Peyer's patch (tissue), 4 donors: ENCODE results near the gene MSLN. TPM values are rescaled to one million over a fixed set of nuclear protein-coding genes. Genes with fewer than 3 reads are reported as not detected.

Experiments used
- DNase-seq, 3 donors: peaks; one replicate each; pipeline ENCODE4 v3.0.0-alpha.2; 2017 to 2019
- H3K27ac ChIP-seq, 4 donors: fragments of 200-600 bp; sonication (generic); one replicate each; pipeline ENCODE4 v1.5.1; 2016 to 2019
- H3K27me3 ChIP-seq, 2 donors: fragments of 200-600 bp; sonication (generic); one replicate each; pipeline ENCODE4 v1.5.1; 2019
- H3K36me3 ChIP-seq, 3 donors: fragments of 200-600 bp; sonication (generic); one replicate each; pipeline ENCODE4 v1.5.1; 2016 to 2019
- H3K4me1 ChIP-seq, 4 donors: fragments of 200-600 bp; sonication (generic); one replicate each; pipeline ENCODE4 v1.5.1; 2016 to 2019
- H3K4me3 ChIP-seq, 4 donors: fragments of 200-600 bp; sonication (generic); 1 replicate in 3 of 4; 2 replicates in 1 of 4; pipeline ENCODE4 v1.5.1; 2016 to 2019; ENCODE audit warnings: mild to moderate bottlenecking in 1 of 4
- H3K9me3 ChIP-seq, 4 donors: fragments of 200-600 bp; sonication (generic); one replicate each; pipeline ENCODE4 v1.5.1; 2016 to 2019; ENCODE audit warnings: mild to moderate bottlenecking in 1 of 4
- POLR2A ChIP-seq, 2 donors: fragments of 450-650 bp; IDR thresholded peaks; one replicate each; pipeline ENCODE4 v1.5.1; 2017; ENCODE audit warnings: antibody characterized with exemption in 2 of 2, mild to moderate bottlenecking in 2 of 2, moderate library complexity in 2 of 2
- small RNA-seq, 2 donors: library from RNA; depleted of rRNA; stranded (forward); fragments of <200 nt; gene quantifications; one replicate each; pipeline ENCODE3, GENCODE V24; 2016
- total RNA-seq, 4 donors: library from RNA; depleted of rRNA; stranded (reverse); fragments of >200 nt; gene quantifications; one replicate each; pipeline ENCODE4 v1.1.0, GENCODE V29; 2016
- TF ChIP-seq, protein P1 (sequence below), 6 experiments: fragments of 450-650 bp in 4 of 6; fragments of 200-600 bp in 2 of 6; sonication (generic) in 1 of 6; IDR thresholded peaks; one replicate each; pipeline ENCODE4 v1.5.1; 2017 to 2019; ENCODE audit warnings: antibody characterized with exemption in 6 of 6, mild to moderate bottlenecking in 3 of 6, moderate library complexity in 1 of 6

Gene MSLN
- total RNA-seq, 4 donors from 2014 or later = 2.6 to 7.7 (median 5.4) TPM; not detected in 1

- peaks cover 0 to 10% of the 10 kb centered on the region in 2 donors for H3K27me3 ChIP-seq
- DNase-seq = no peak
- H3K9me3 ChIP-seq = no peaks in the 10 kb centered on the region
- H3K4me3 ChIP-seq = no peak overlapping the region
- no peaks in the 10 kb centered on the region for H3K36me3 ChIP-seq
- TF ChIP-seq POLR2A (IDR thresholded peaks at IDR 0.05) = no peak
- TF ChIP-seq, protein P1, sequence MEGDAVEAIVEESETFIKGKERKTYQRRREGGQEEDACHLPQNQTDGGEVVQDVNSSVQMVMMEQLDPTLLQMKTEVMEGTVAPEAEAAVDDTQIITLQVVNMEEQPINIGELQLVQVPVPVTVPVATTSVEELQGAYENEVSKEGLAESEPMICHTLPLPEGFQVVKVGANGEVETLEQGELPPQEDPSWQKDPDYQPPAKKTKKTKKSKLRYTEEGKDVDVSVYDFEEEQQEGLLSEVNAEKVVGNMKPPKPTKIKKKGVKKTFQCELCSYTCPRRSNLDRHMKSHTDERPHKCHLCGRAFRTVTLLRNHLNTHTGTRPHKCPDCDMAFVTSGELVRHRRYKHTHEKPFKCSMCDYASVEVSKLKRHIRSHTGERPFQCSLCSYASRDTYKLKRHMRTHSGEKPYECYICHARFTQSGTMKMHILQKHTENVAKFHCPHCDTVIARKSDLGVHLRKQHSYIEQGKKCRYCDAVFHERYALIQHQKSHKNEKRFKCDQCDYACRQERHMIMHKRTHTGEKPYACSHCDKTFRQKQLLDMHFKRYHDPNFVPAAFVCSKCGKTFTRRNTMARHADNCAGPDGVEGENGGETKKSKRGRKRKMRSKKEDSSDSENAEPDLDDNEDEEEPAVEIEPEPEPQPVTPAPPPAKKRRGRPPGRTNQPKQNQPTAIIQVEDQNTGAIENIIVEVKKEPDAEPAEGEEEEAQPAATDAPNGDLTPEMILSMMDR (IDR thresholded peaks at IDR 0.05) = no peak
- H3K27ac ChIP-seq = no peak overlapping the region
- peaks cover 0 to 9% (median 3%) of the 10 kb centered on the region in 4 donors for H3K4me1 ChIP-seq
These were observed 54.4 kb downstream of the MSLN start for GRCh38 chr16:814974-815373.

DNA sequence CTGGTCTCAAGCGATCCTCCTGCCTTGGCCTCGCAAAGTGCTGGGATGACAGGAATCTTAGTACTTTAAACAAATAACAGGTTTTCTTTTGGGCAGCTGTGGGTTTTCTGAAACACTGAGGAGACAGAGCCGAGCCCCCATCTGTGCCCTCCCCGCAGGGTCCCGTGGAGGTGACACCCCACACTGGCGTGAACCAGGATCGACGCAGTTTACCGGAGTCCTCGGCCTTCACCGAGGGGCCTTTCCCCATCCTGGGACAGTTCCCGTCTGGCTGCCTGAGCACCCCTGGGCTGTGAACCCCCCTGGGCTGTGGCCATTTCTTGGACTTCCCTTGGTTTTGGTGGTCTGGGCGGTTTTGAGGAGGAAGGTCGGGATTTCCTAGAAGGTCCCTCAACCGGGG, 55.3 kb downstream of the MSLN start:
- Histone ChIP-seq H3K4me1 (peaks cover 0 to 9% (median 3%) of the 10 kb centered on the region in 4 donors), H3K36me3 (no peaks in the 10 kb centered on the region), H3K4me3 (no peak overlapping the region), H3K27ac (no peak overlapping the region), H3K9me3 (no peaks in the 10 kb centered on the region), H3K27me3 (peaks cover 0 to 10% of the 10 kb centered on the region in 2 donors)
- TF ChIP-seq, protein P1 (IDR thresholded peaks at IDR 0.05) = no peak
- TF ChIP-seq POLR2A (IDR thresholded peaks at IDR 0.05) = no peak
- no peak for DNase-seq

- Histone ChIP-seq H3K27me3 (peaks cover 0 to 10% of the 10 kb centered on the region in 2 donors), H3K27ac (no peak overlapping the region), H3K36me3 (no peaks in the 10 kb centered on the region), H3K9me3 (no peaks in the 10 kb centered on the region), H3K4me1 (peaks cover 0 to 9% (median 3%) of the 10 kb centered on the region in 4 donors), H3K4me3 (no peak overlapping the region)
- DNase-seq = no peak
- no peak for TF ChIP-seq POLR2A (IDR thresholded peaks at IDR 0.05)
- TF ChIP-seq, protein P1 (IDR thresholded peaks at IDR 0.05) = no peak
These were observed 56.7 kb downstream of the MSLN start for GRCh38 chr16:817001-817906.

DNA sequence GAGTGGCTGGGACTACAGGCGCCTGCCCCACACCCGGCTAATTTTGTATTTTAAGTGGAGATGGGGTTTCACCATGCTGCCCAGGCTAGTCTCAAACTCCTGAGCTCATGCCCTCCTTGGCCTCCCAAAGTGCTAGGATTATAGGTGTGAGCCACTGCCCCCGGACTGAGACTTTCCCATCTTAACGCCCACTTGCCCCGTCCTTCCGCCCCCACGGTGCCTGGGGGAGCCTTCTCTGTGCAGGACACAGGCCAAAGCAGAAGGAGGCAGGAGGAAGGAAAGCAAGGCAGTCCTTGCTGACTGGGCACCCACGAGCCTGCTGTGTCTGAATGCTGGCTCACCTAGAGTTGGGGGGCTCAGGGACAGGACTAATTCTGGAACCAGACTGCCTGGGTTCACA, 57.6 kb downstream of the MSLN start:
- no peaks in the 10 kb centered on the region for H3K9me3 ChIP-seq
- peaks cover 0 to 9% (median 3%) of the 10 kb centered on the region in 4 donors for H3K4me1 ChIP-seq
- H3K36me3 ChIP-seq = no peaks in the 10 kb centered on the region
- no peak overlapping the region for H3K4me3 ChIP-seq
- no peak for DNase-seq
- TF ChIP-seq POLR2A (IDR thresholded peaks at IDR 0.05) = no peak
- TF ChIP-seq, protein P1 (IDR thresholded peaks at IDR 0.05) = no peak
- no peak overlapping the region for H3K27ac ChIP-seq
- H3K27me3 ChIP-seq = peaks cover 0 to 7% of the 10 kb centered on the region in 2 donors

Small RNA genes lying within 50 kb of the gene (small RNA-seq; reads per million reads assigned to genes)
- gene MIR662 = 0 reads per million in 2 donors

Other genes starting within 250 kb of the MSLN start
- 100 to 1,000 TPM in 3 of 4 donors, 10 to 100 TPM in 1; 50.3 to 249 (median 167) TPM for gene CAPN15, start 233.0 kb upstream of the MSLN start, total RNA-seq
- gene PRR35, start 200.3 kb upstream of the MSLN start, total RNA-seq = not detected
- 10 to 100 TPM in 1 of 4 donors, 1 to 10 TPM in 3; 1.2 to 17.3 (median 1.5) TPM for gene NHLRC4, start 193.7 kb upstream of the MSLN start, total RNA-seq
- gene PIGQ, start 190.8 kb upstream of the MSLN start, total RNA-seq = 10 to 100 TPM; 33.1 to 65.6 (median 55.2) TPM
- gene RAB40C, start 170.7 kb upstream of the MSLN start, total RNA-seq = 10 to 100 TPM; 27.2 to 83.6 (median 62.7) TPM
- 1 to 10 TPM; 2.5 to 6.2 (median 3.8) TPM for gene WFIKKN1, start 129.7 kb upstream of the MSLN start, total RNA-seq
- 100 to 1,000 TPM in 1 of 4 donors, 10 to 100 TPM in 3; 44.5 to 153 (median 60.2) TPM for gene METTL26, start 124.4 kb upstream of the MSLN start, total RNA-seq
- gene MCRIP2, start 118.9 kb upstream of the MSLN start, total RNA-seq = 100 to 1,000 TPM; 114 to 260 (median 222) TPM
- 100 to 1,000 TPM in 2 of 4 donors, 10 to 100 TPM in 2; 29.8 to 154 (median 73.6) TPM for gene WDR90, start 111.4 kb upstream of the MSLN start, total RNA-seq
- 100 to 1,000 TPM; 110 to 416 (median 239) TPM for gene RHOT2, start 92.6 kb upstream of the MSLN start, total RNA-seq
- gene RHBDL1, start 85.1 kb upstream of the MSLN start, total RNA-seq = 10 to 100 TPM in 2 of 4 donors, 1 to 10 TPM in 2; 4.1 to 13.6 (median 9.9) TPM
- gene STUB1, start 80.3 kb upstream of the MSLN start, total RNA-seq = 100 to 1,000 TPM in 3 of 4 donors, 10 to 100 TPM in 1; 96.0 to 291 (median 107) TPM
- gene JMJD8, start 76.4 kb upstream of the MSLN start, total RNA-seq = 10 to 100 TPM; 45.6 to 56.1 (median 51.9) TPM
- gene WDR24, start 70.3 kb upstream of the MSLN start, total RNA-seq = 10 to 100 TPM in 3 of 4 donors, 1 to 10 TPM in 1; 8.3 to 20.4 (median 15.4) TPM
- gene FBXL16, start 54.9 kb upstream of the MSLN start, total RNA-seq = 1 to 10 TPM; 1.4 to 2.5 (median 1.9) TPM
- gene METRN, start 45.6 kb upstream of the MSLN start, total RNA-seq = 10 to 100 TPM in 2 of 4 donors, 1 to 10 TPM in 2; 4.0 to 33.8 (median 8.9) TPM
- gene ANTKMT, start 39.6 kb upstream of the MSLN start, total RNA-seq = 10 to 100 TPM; 52.8 to 93.9 (median 72.0) TPM
- 10 to 100 TPM in 1 of 4 donors, 1 to 10 TPM in 3; 2.1 to 13.2 (median 6.3) TPM for gene CCDC78, start 34.3 kb upstream of the MSLN start, total RNA-seq
- 10 to 100 TPM in 1 of 4 donors, 1 to 10 TPM in 2, under 1 TPM in 1; 0.53 to 42.9 (median 3.4) TPM for gene HAGHL, start 33.6 kb upstream of the MSLN start, total RNA-seq
- gene CIAO3, start 19.7 kb upstream of the MSLN start, total RNA-seq = 100 to 1,000 TPM in 2 of 4 donors, 10 to 100 TPM in 2; 73.4 to 164 (median 117) TPM
- 10 to 100 TPM; 31.0 to 42.1 (median 37.4) TPM for gene RPUSD1, start 27.6 kb downstream of the MSLN start, total RNA-seq
- gene CHTF18, start 27.9 kb downstream of the MSLN start, total RNA-seq = 10 to 100 TPM; 12.1 to 91.6 (median 19.0) TPM
- gene GNG13, start 40.0 kb downstream of the MSLN start, total RNA-seq = 1 to 10 TPM in 1 of 4 donors, not detected in 3; 1.9 TPM
- gene LMF1, start 210.2 kb downstream of the MSLN start, total RNA-seq = 10 to 100 TPM; 16.3 to 85.4 (median 54.6) TPM
- gene SOX8, start 221.0 kb downstream of the MSLN start, total RNA-seq = 1 to 10 TPM in 2 of 4 donors, under 1 TPM in 1, not detected in 1; 0.27 to 3.3 (median 1.1) TPM